ENCODE data around the gene BCAN. TPM values are rescaled to one million over a fixed set of nuclear protein-coding genes. Genes with fewer than 3 reads are reported as not detected.

BCAN gene
- total and polyA plus RNA-seq, 10 donors, result 0.10 to 0.11 TPM; not detected in 8

GRCh38 chr1:156616463-156616862 lies 25.5 kb upstream of the BCAN start:
- H3K9me3 ChIP-seq, result no peaks in the 10 kb centered on the region
- H3K36me3 ChIP-seq, result no peaks in the 10 kb centered on the region
- H3K27me3 ChIP-seq (replicated peaks in 1 of 7), result peaks cover 0 to 72% (median 0%) of the 10 kb centered on the region in 7 donors
- no peak overlapping the region for H3K4me3 ChIP-seq
- no peaks in the 10 kb centered on the region for H3K4me1 ChIP-seq
- H3K27ac ChIP-seq, result peak overlapping the region in 3 of 8 donors; percentile 28 to 37 (median 33)
- WGBS, 5 donors, result 19 to 31% (median 20%) methylated on average over 5 of the region's 5 CpGs
- DNase-seq, result no peak
- intact Hi-C loops (cut with DNase I; ENCODE audit: low total_unique reads), result no loop called here
- no peak for TF ChIP-seq POLR2AphosphoS5 (IDR thresholded peaks at IDR 0.05)
- no peak for TF ChIP-seq CTCF (IDR thresholded peaks at IDR 0.05 in 8 of 11, conservative IDR thresholded peaks at IDR 0.05 in 3 of 11)
- TF ChIP-seq POLR2A (IDR thresholded peaks at IDR 0.05), result no peak

GRCh38 chr1:156618853-156619581 lies 22.9 kb upstream of the BCAN start, which contains the start of gene HAPLN2:
Gene HAPLN2, plus strand, starts transcription at chr1:156619415. Its CDS starts 4,076 bp downstream, at chr1:156623491.
- TF ChIP-seq POLR2AphosphoS5 (IDR thresholded peaks at IDR 0.05) (no peak), CTCF (IDR thresholded peaks at IDR 0.05 in 8 of 11, conservative IDR thresholded peaks at IDR 0.05 in 3 of 11) (peak in 2 of 11 experiments; percentile 4 to 11)
- Histone ChIP-seq H3K36me3 (no peaks in the 10 kb centered on the region), H3K4me3 (no peak within 1 kb of the TSS), H3K27me3 (replicated peaks in 1 of 7) (peaks cover 0 to 78% (median 11%) of the 10 kb centered on the region in 7 donors), H3K27ac (no peak within 1 kb of the TSS), H3K9me3 (no peaks in the 10 kb centered on the region), H3K4me1 (peaks cover 3 to 10% (median 7%) of the 10 kb centered on the region in 6 donors)
- intact Hi-C loops (cut with DNase I; ENCODE audit: low total_unique reads), result no loop called here
- no peak for DNase-seq
- WGBS, 5 donors, result 4 to 11% (median 6%) methylated on average over 7 of the region's 7 CpGs

- DNase-seq, result no peak
- intact Hi-C loops (cut with DNase I; ENCODE audit: low total_unique reads), result no loop called here
- Histone ChIP-seq H3K9me3 (no peaks in the 10 kb centered on the region), H3K27ac (no peak overlapping the region), H3K27me3 (replicated peaks in 1 of 7) (peaks cover 0 to 83% (median 17%) of the 10 kb centered on the region in 7 donors), H3K4me1 (peaks cover 8 to 15% (median 12%) of the 10 kb centered on the region in 6 donors), H3K36me3 (no peaks in the 10 kb centered on the region), H3K4me3 (no peak overlapping the region)
- WGBS, 5 donors, result 22 to 30% (median 28%) methylated on average over 6 of the region's 6 CpGs
- no peak for TF ChIP-seq POLR2A (IDR thresholded peaks at IDR 0.05)
- TF ChIP-seq CTCF (IDR thresholded peaks at IDR 0.05 in 8 of 11, conservative IDR thresholded peaks at IDR 0.05 in 3 of 11), result no peak
- TF ChIP-seq POLR2AphosphoS5 (IDR thresholded peaks at IDR 0.05), result no peak
Measured at GRCh38 chr1:156619582-156619955, 22.3 kb upstream of the BCAN start.

GRCh38 chr1:156622581-156623297 lies 19.2 kb upstream of the BCAN start:
- no peak for DNase-seq
- TF ChIP-seq POLR2A (IDR thresholded peaks at IDR 0.05) (no peak), POLR2AphosphoS5 (IDR thresholded peaks at IDR 0.05) (no peak), CTCF (IDR thresholded peaks at IDR 0.05 in 8 of 11, conservative IDR thresholded peaks at IDR 0.05 in 3 of 11) (no peak)
- Histone ChIP-seq H3K27me3 (replicated peaks in 1 of 7) (peaks cover 5 to 97% (median 44%) of the 10 kb centered on the region in 7 donors), H3K9me3 (no peaks in the 10 kb centered on the region), H3K27ac (no peak overlapping the region), H3K4me1 (peaks cover 24 to 33% (median 28%) of the 10 kb centered on the region in 6 donors), H3K36me3 (no peaks in the 10 kb centered on the region), H3K4me3 (no peak overlapping the region)
- intact Hi-C loops (cut with DNase I; ENCODE audit: low total_unique reads), result no loop called here
- 64 to 81% (median 69%) methylated on average over 6 of the region's 6 CpGs for WGBS, 5 donors

All from spleen (tissue), 11 donors.